Type B pancreatic cell (in vitro differentiated cells): ENCODE measurements around the gene SLC15A5. TPM values are rescaled to one million over a fixed set of nuclear protein-coding genes. Genes with fewer than 3 reads are reported as not detected.

Experiments
- DNase-seq: peaks from one replicate; pipeline ENCODE4 v3.0.0; 2021; ENCODE audit warnings: mixed read lengths; ENCODE audit not compliant: unreplicated experiment; ENCODE audit errors: extremely low spot score
- H3K27ac Mint-ChIP-seq: 2 replicates; pipeline ENCODE4 v1.8.0; 2021; ENCODE audit warnings: mild to moderate bottlenecking, mixed read lengths
- H3K27me3 Mint-ChIP-seq: 2 replicates; pipeline ENCODE4 v1.8.0; 2021; ENCODE audit warnings: mixed read lengths
- H3K36me3 Mint-ChIP-seq: 2 replicates; pipeline ENCODE4 v1.8.0; 2021; ENCODE audit warnings: mixed read lengths
- H3K4me1 Mint-ChIP-seq: one replicate; pipeline ENCODE4 v1.8.0; 2021; ENCODE audit warnings: mixed read lengths; ENCODE audit not compliant: unreplicated experiment
- H3K4me3 Mint-ChIP-seq: 2 replicates; pipeline ENCODE4 v1.8.0; 2021; ENCODE audit warnings: mild to moderate bottlenecking, mixed read lengths
- H3K9me3 Mint-ChIP-seq: 2 replicates; pipeline ENCODE4 v1.8.0; 2021; ENCODE audit warnings: mixed read lengths
- CTCF ChIP-seq: fragments of 200-600 bp; sonication (generic); conservative IDR thresholded peaks from 2 replicates; pipeline ENCODE4 v1.5.0; 2021; ENCODE audit warnings: antibody characterized with exemption, mild to moderate bottlenecking
- total RNA-seq: library from RNA; stranded (reverse); gene quantifications from 2 replicates; pipeline ENCODE4 v1.2.1, GENCODE V29; 2021; ENCODE audit warnings: low replicate concordance

The SLC15A5 gene
- total RNA-seq, 1 donor from 2014 or later, result not detected

DNA sequence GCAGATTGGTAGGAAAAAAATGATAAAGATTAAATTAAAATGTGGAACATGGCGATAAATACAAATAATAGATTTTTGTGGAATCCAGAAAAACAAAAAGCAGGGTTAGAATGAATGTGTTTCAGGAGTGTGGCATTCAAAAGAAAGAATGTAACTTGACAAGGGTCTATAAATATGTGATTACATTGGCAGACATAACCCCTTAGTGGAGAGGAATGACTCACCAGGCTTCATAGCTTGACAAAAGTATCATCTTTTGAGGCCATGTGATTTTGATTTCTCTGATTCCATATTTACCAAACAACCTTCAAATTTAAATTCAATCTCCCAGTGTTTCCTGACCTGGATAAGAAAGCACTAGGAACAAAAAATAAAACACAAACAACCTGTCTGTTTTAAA lies 45.5 kb upstream of the SLC15A5 start:
- H3K9me3 Mint-ChIP-seq, result no peaks in the 10 kb centered on the region
- DNase-seq, result no peak
- H3K27me3 Mint-ChIP-seq, result no peaks in the 10 kb centered on the region
- H3K4me3 Mint-ChIP-seq, result no peak overlapping the region
- peaks cover 4% of the 10 kb centered on the region for H3K36me3 Mint-ChIP-seq
- H3K4me1 Mint-ChIP-seq, result no peaks in the 10 kb centered on the region
- no peak overlapping the region for H3K27ac Mint-ChIP-seq
- TF ChIP-seq CTCF, result no peak

DNA sequence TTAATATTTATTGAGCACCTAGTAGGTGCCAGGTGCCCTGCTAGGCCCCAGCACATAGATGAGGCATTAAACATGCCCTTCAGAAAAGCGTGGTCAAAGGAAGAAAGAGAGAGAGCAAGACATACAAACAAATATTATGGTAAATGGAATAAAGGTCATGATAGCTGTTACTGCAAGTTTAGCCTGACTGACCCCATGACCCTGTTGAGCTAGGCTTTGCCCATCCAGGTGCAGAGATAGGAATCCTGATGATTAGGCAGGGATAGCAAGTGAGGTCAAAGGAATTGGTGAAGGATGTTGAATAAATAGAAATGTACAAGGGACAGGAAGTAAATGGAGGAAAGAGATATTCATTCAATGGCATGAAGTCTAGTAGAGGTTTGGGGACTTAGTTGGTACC lies 33.4 kb upstream of the SLC15A5 start:
- DNase-seq, result no peak
- no peak overlapping the region for H3K4me3 Mint-ChIP-seq
- peaks cover 4% of the 10 kb centered on the region for H3K9me3 Mint-ChIP-seq
- no peaks in the 10 kb centered on the region for H3K4me1 Mint-ChIP-seq
- peaks cover 9% of the 10 kb centered on the region for H3K36me3 Mint-ChIP-seq
- no peak overlapping the region for H3K27ac Mint-ChIP-seq
- TF ChIP-seq CTCF, result no peak
- H3K27me3 Mint-ChIP-seq, result no peaks in the 10 kb centered on the region

DNA sequence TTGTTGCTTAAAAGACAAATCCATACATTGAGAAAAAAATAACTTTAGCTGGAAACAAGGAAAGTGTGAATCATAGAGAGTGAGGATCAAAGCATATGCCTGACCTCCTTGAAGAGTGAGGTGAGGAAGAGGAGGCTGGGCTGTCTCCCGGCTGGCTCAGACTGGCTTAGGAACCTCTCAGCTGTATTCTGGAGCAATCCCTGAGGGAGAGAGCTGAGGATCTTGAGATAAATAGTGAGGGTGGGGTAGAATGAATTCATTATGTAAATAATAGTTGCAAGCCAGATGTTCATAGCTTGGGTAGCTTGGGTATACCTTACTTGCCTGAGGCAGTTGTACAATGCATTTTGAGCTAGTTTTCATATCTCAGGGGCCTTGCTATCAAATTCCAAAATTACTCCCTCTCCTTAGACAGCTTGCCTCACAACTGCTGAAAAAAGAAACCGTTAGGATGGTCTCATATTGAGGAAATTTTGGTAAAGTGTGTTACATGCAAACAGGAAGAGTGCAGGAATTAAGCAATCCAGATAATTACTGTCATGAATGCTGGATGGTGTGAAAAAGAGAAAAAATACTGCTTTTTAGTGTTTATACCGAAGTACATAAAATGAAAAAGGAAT lies 30.5 kb upstream of the SLC15A5 start:
- Mint-ChIP-seq H3K4me1 (no peaks in the 10 kb centered on the region), H3K27ac (no peak overlapping the region), H3K36me3 (peaks cover 9% of the 10 kb centered on the region), H3K9me3 (peaks cover 3% of the 10 kb centered on the region), H3K27me3 (no peaks in the 10 kb centered on the region), H3K4me3 (no peak overlapping the region)
- TF ChIP-seq CTCF, result no peak
- DNase-seq, result no peak

DNA sequence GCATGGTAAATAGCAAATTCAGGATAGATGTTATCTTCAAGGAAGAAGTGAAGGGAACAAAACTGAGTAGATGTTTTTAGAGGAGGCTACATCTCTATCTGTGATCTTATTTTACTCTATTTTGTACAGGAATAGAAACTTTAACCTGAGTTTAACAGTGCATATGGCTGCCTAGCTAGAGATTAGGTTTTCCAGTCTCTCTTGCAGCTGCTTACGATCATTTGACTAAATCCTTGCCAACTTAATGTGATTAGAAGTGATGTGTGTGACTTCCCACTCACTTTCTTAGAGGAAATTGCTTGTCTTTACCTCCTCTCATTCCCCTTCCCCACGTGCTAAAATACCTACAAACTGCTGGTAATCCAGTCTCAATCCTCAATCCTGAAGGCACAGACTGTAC lies 26.5 kb upstream of the SLC15A5 start:
- no peak for TF ChIP-seq CTCF
- no peak for DNase-seq
- peaks cover 4% of the 10 kb centered on the region for H3K36me3 Mint-ChIP-seq
- H3K27me3 Mint-ChIP-seq, result no peaks in the 10 kb centered on the region
- H3K27ac Mint-ChIP-seq, result no peak overlapping the region
- H3K9me3 Mint-ChIP-seq, result no peaks in the 10 kb centered on the region
- H3K4me1 Mint-ChIP-seq, result no peaks in the 10 kb centered on the region
- no peak overlapping the region for H3K4me3 Mint-ChIP-seq

DNA sequence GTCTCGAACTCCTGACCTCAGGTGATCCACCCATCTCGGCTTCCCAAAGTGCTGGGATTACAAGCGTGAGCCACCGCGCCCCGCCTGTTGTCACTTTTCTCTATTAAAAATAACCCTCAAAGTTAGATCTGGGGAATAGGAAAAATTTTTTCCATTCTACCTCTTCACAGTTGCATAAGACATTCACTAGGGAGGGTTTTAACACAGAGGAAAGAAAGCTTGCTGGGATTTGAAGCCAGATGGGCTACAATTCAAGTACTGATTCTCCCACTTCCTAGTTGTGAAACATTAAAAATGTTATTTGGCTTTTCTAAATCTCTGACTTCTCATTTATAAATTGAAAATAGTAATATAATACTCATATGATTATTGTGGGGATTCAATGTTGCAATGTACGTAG lies 23.3 kb upstream of the SLC15A5 start:
- Mint-ChIP-seq H3K4me1 (no peaks in the 10 kb centered on the region), H3K36me3 (no peaks in the 10 kb centered on the region), H3K27ac (no peak overlapping the region), H3K9me3 (peaks cover 4% of the 10 kb centered on the region), H3K4me3 (no peak overlapping the region), H3K27me3 (peaks cover 3% of the 10 kb centered on the region)
- TF ChIP-seq CTCF, result no peak
- no peak for DNase-seq

GRCh38 chr12:16300122-16300521 lies 22.6 kb upstream of the SLC15A5 start:
- DNase-seq, result no peak
- TF ChIP-seq CTCF, result no peak
- Mint-ChIP-seq H3K9me3 (peaks cover 4% of the 10 kb centered on the region), H3K4me3 (no peak overlapping the region), H3K27ac (no peak overlapping the region), H3K36me3 (no peaks in the 10 kb centered on the region), H3K4me1 (no peaks in the 10 kb centered on the region), H3K27me3 (peaks cover 3% of the 10 kb centered on the region)
